ENCODE results near the gene TOGARAM1.
"Not testable (repeated sequence)": the region's sequence is repeated elsewhere in the genome, so short reads cannot be mapped to it uniquely, and the experiment has no call there.

GRCh38 chr14:45080416-45080968 is 118.5 kb downstream of the TOGARAM1 start:
- not testable (repeated sequence) for TF ChIP-seq EZH2phosphoT487 (IDR thresholded peaks at IDR 0.05; ENCODE audit: borderline replicate concordance, low read depth); CTCF (IDR thresholded peaks at IDR 0.05)
